Trophoblast cell (in vitro differentiated cells and primary cell): ENCODE data around the gene ADK.
"Not testable (repeated sequence)": the region's sequence is repeated elsewhere in the genome, so short reads cannot be mapped to it uniquely, and the experiment has no call there.

Source experiments
- DNase-seq, 2 donors: peaks; one replicate each; pipeline ENCODE4 v3.0.0-alpha.2; 2016
- H2AFZ ChIP-seq: 2 replicates; pipeline ENCODE4 v1.6.1; 2013; ENCODE audit warnings: low read length, moderate library complexity, mild to moderate bottlenecking; ENCODE audit not compliant: insufficient read depth, poor library complexity
- H2AK5ac ChIP-seq: 2 replicates; pipeline ENCODE4 v1.6.1; 2013; ENCODE audit warnings: mild to moderate bottlenecking, low read length
- H2BK120ac ChIP-seq: 2 replicates; pipeline ENCODE4 v1.6.1; 2013; ENCODE audit warnings: low read length, mild to moderate bottlenecking, moderate library complexity; ENCODE audit not compliant: insufficient read depth, poor library complexity
- H2BK12ac ChIP-seq: 2 replicates; pipeline ENCODE4 v1.6.1; 2013; ENCODE audit warnings: mild to moderate bottlenecking, low read length, moderate library complexity
- H2BK5ac ChIP-seq: 2 replicates; pipeline ENCODE4 v1.6.1; 2013; ENCODE audit warnings: low read length, low read depth, moderate library complexity, mild to moderate bottlenecking; ENCODE audit not compliant: poor library complexity
- H3K14ac ChIP-seq: 2 replicates; pipeline ENCODE4 v1.6.1; 2013; ENCODE audit warnings: mild to moderate bottlenecking, low read length
- H3K18ac ChIP-seq: 2 replicates; pipeline ENCODE4 v1.6.1; 2013; ENCODE audit warnings: mild to moderate bottlenecking, low read length
- H3K23ac ChIP-seq: 2 replicates; pipeline ENCODE4 v1.6.1; 2013; ENCODE audit warnings: low read length
- H3K27ac ChIP-seq: 2 replicates; pipeline ENCODE4 v1.5.1; 2013; ENCODE audit warnings: low read depth, mild to moderate bottlenecking, inconsistent platforms, low read length, moderate library complexity
- H3K27me3 ChIP-seq: 2 replicates; pipeline ENCODE4 v1.6.1; 2013; ENCODE audit warnings: inconsistent platforms, mild to moderate bottlenecking, low read length, moderate library complexity; ENCODE audit not compliant: insufficient read depth
- H3K36me3 ChIP-seq, 2 experiments: 1 replicate in 1 of 2; 2 replicates in 1 of 2; pipeline ENCODE4 v1.6.1; 2013; ENCODE audit warnings: low read length in 2 of 2, mild to moderate bottlenecking in 2 of 2, moderate library complexity in 1 of 2; ENCODE audit not compliant: insufficient read depth in 2 of 2, control insufficient read depth in 1 of 2
- H3K4ac ChIP-seq: 2 replicates; pipeline ENCODE4 v1.6.1; 2013; ENCODE audit warnings: low read depth, mild to moderate bottlenecking, low read length, moderate library complexity
- H3K4me1 ChIP-seq, 2 experiments: 1 replicate in 1 of 2; 2 replicates in 1 of 2; pipeline ENCODE4 v1.6.1; 2013; ENCODE audit warnings: low read length in 2 of 2, mild to moderate bottlenecking in 2 of 2, moderate library complexity in 1 of 2; ENCODE audit not compliant: insufficient read depth in 2 of 2, control insufficient read depth in 1 of 2
- H3K4me2 ChIP-seq: 2 replicates; pipeline ENCODE4 v1.6.1; 2013; ENCODE audit warnings: inconsistent platforms, mild to moderate bottlenecking, low read length, moderate library complexity
- H3K4me3 ChIP-seq: 2 replicates; pipeline ENCODE4 v1.5.1; 2013; ENCODE audit warnings: mild to moderate bottlenecking, low read depth, low read length, inconsistent platforms
- H3K79me1 ChIP-seq: one replicate; pipeline ENCODE4 v1.6.1; 2013; ENCODE audit warnings: low read length
- H3K79me2 ChIP-seq: 2 replicates; pipeline ENCODE4 v1.6.1; 2013; ENCODE audit warnings: low read length, mild to moderate bottlenecking; ENCODE audit not compliant: control insufficient read depth, insufficient read depth, poor library complexity
- H3K9ac ChIP-seq: 2 replicates; pipeline ENCODE4 v1.6.1; 2013; ENCODE audit warnings: mild to moderate bottlenecking, low read length
- H3K9me3 ChIP-seq: 2 replicates; pipeline ENCODE4 v1.6.1; 2013; ENCODE audit warnings: low read depth, mild to moderate bottlenecking, control low read depth, inconsistent platforms, low read length; ENCODE audit not compliant: insufficient read depth
- H4K12ac ChIP-seq: 2 replicates; pipeline ENCODE4 v1.6.1; 2013; ENCODE audit warnings: low read depth, mild to moderate bottlenecking, low read length, moderate library complexity
- H4K8ac ChIP-seq: 2 replicates; pipeline ENCODE4 v1.6.1; 2013; ENCODE audit warnings: low read depth, mild to moderate bottlenecking, low read length, moderate library complexity
- H4K91ac ChIP-seq: one replicate; pipeline ENCODE4 v1.6.1; 2013; ENCODE audit warnings: low read depth, mild to moderate bottlenecking, low read length, moderate library complexity
- WGBS: extraction: QIAGEN DNeasy Blood & Tissue Kit; methylation state at CpG from one replicate; pipeline ENCODE4 v1.1.7; 2013; ENCODE audit warnings: missing lambda C conversion rate; ENCODE audit not compliant: insufficient read length, insufficient coverage; ENCODE audit errors: extremely low coverage; 5-methylcytosine and 5-hydroxymethylcytosine counted together

The ADK gene

GRCh38 chr10:74179111-74179710 lies 28.2 kb downstream of the ADK start:
- Histone ChIP-seq H2AFZ (no peak overlapping the region), H3K4me3 (no peak overlapping the region), H2BK120ac (no peak overlapping the region), H3K4me2 (no peak overlapping the region), H2BK5ac (no peak overlapping the region), H3K14ac (no peak overlapping the region), H3K9ac (no peak overlapping the region), H3K79me2 (peaks cover 14% of the 10 kb centered on the region), H2BK12ac (no peak overlapping the region), H3K27me3 (no peaks in the 10 kb centered on the region), H3K27ac (no peak overlapping the region), H3K79me1 (peaks cover 10% of the 10 kb centered on the region), H3K23ac (no peak overlapping the region), H3K18ac (no peak overlapping the region), H3K4ac (no peak overlapping the region), H3K9me3 (no peaks in the 10 kb centered on the region), H4K91ac (no peak overlapping the region), H3K4me1 (peaks cover 0 to 2% of the 10 kb centered on the region in 2 experiments), H4K12ac (no peak overlapping the region), H4K8ac (no peak overlapping the region), H3K36me3 (no peaks in the 10 kb centered on the region), H2AK5ac (no peak overlapping the region)
- WGBS: no CpG with 5 or more reads among the region's 2 CpGs
- peak; percentile 36 to 70 for DNase-seq

- no peaks in the 10 kb centered on the region for H3K27me3 ChIP-seq
- H3K4ac ChIP-seq: no peak overlapping the region
- no peak overlapping the region for H3K4me3 ChIP-seq
Measured at GRCh38 chr10:74186678-74187077, 35.7 kb downstream of the ADK start.

GRCh38 chr10:74187237-74187636 lies 36.2 kb downstream of the ADK start:
- Histone ChIP-seq H2AK5ac (no peak overlapping the region), H4K8ac (no peak overlapping the region), H3K23ac (no peak overlapping the region), H3K4me1 (peaks cover 3 to 4% of the 10 kb centered on the region in 2 experiments), H2BK12ac (no peak overlapping the region), H4K91ac (no peak overlapping the region), H3K79me1 (peaks cover 1% of the 10 kb centered on the region), H3K9ac (no peak overlapping the region), H2BK120ac (no peak overlapping the region), H3K9me3 (no peaks in the 10 kb centered on the region), H3K36me3 (peaks cover 0 to 2% of the 10 kb centered on the region in 2 experiments), H2BK5ac (no peak overlapping the region), H3K27ac (no peak overlapping the region), H3K4me3 (no peak overlapping the region), H3K18ac (no peak overlapping the region), H3K79me2 (peaks cover 6% of the 10 kb centered on the region), H3K4me2 (no peak overlapping the region), H2AFZ (no peak overlapping the region), H3K14ac (no peak overlapping the region), H3K27me3 (no peaks in the 10 kb centered on the region), H3K4ac (no peak overlapping the region), H4K12ac (no peak overlapping the region)
- DNase-seq: peak in 1 of 2 donors; percentile 14
- no CpG with 5 or more reads among the region's 1 CpG for WGBS

More at GRCh38 chr10:74186678-74187077, 35.7 kb downstream of the ADK start:
- no peak overlapping the region for H2AFZ ChIP-seq
- peaks cover 6% of the 10 kb centered on the region for H3K79me2 ChIP-seq
- DNase-seq: no peak
- H3K9me3 ChIP-seq: no peaks in the 10 kb centered on the region
- no peak overlapping the region for H3K4me2 ChIP-seq
- no peak overlapping the region for H3K14ac ChIP-seq
- H3K9ac ChIP-seq: no peak overlapping the region
- H2BK12ac ChIP-seq: no peak overlapping the region
- H3K36me3 ChIP-seq: peaks cover 0 to 2% of the 10 kb centered on the region in 2 experiments
- H2BK120ac ChIP-seq: no peak overlapping the region
- H2AK5ac ChIP-seq: no peak overlapping the region
- H3K27ac ChIP-seq: no peak overlapping the region
- H3K79me1 ChIP-seq: peaks cover 1% of the 10 kb centered on the region
- H3K23ac ChIP-seq: no peak overlapping the region
- peaks cover 3 to 4% of the 10 kb centered on the region in 2 experiments for H3K4me1 ChIP-seq
- H4K8ac ChIP-seq: no peak overlapping the region
- H2BK5ac ChIP-seq: no peak overlapping the region
- no peak overlapping the region for H3K18ac ChIP-seq
- H4K91ac ChIP-seq: no peak overlapping the region
- H4K12ac ChIP-seq: no peak overlapping the region

GRCh38 chr10:74188617-74189016 lies 37.6 kb downstream of the ADK start:
- not testable (repeated sequence) for DNase-seq, H3K79me1 ChIP-seq, H2BK5ac ChIP-seq, H3K23ac ChIP-seq, H4K91ac ChIP-seq, H2AFZ ChIP-seq, H3K4me3 ChIP-seq, H2BK120ac ChIP-seq, H3K9me3 ChIP-seq, H3K27ac ChIP-seq, H3K27me3 ChIP-seq, H3K9ac ChIP-seq, H3K14ac ChIP-seq, H2BK12ac ChIP-seq, H3K36me3 ChIP-seq, H3K79me2 ChIP-seq, H4K8ac ChIP-seq, H3K4me1 ChIP-seq, H3K4me2 ChIP-seq
- no CpG with 5 or more reads among the region's 13 CpGs for WGBS
- Histone ChIP-seq H3K4ac (peak overlapping the region; percentile 79), H4K12ac (peak overlapping the region; percentile 54), H2AK5ac (peak overlapping the region; percentile 62), H3K18ac (peak overlapping the region; percentile 59)
